ENCODE data around the gene RALGPS1. TPM values are rescaled to one million over a fixed set of nuclear protein-coding genes. Genes with fewer than 3 reads are reported as not detected.

The RALGPS1 gene
- total RNA-seq, 1 donor: 8.2 TPM

- no peaks in the 10 kb centered on the region for H3K9me3 ChIP-seq (ENCODE audit: low read depth, low read length)
- peaks cover 53% of the 10 kb centered on the region for H3K4me1 ChIP-seq (ENCODE audit: insufficient read depth, low read length)
- H3K4me3 ChIP-seq (ENCODE audit: low read length): no peak overlapping the region
- peaks cover 69% of the 10 kb centered on the region for H3K27me3 ChIP-seq (ENCODE audit: insufficient read depth, low read length)
Observed at GRCh38 chr9:126985870-126986498, 71.4 kb downstream of the RALGPS1 start.

GRCh38 chr9:126986506-126986951 is 71.9 kb downstream of the RALGPS1 start:
- peaks cover 53% of the 10 kb centered on the region for H3K4me1 ChIP-seq (ENCODE audit: insufficient read depth, low read length)
- peaks cover 69% of the 10 kb centered on the region for H3K27me3 ChIP-seq (ENCODE audit: insufficient read depth, low read length)
- no peaks in the 10 kb centered on the region for H3K9me3 ChIP-seq (ENCODE audit: low read depth, low read length)
- no peak overlapping the region for H3K4me3 ChIP-seq (ENCODE audit: low read length)

- peaks cover 12% of the 10 kb centered on the region for H3K9me3 ChIP-seq (ENCODE audit: low read depth, low read length)
- peaks cover 69% of the 10 kb centered on the region for H3K27me3 ChIP-seq (ENCODE audit: insufficient read depth, low read length)
- peaks cover 48% of the 10 kb centered on the region for H3K4me1 ChIP-seq (ENCODE audit: insufficient read depth, low read length)
- H3K4me3 ChIP-seq (ENCODE audit: low read length): no peak overlapping the region
Observed at GRCh38 chr9:126988857-126989256, 74.3 kb downstream of the RALGPS1 start.

- Histone ChIP-seq H3K4me1 (ENCODE audit: insufficient read depth, low read length) (peaks cover 36% of the 10 kb centered on the region), H3K9me3 (ENCODE audit: low read depth, low read length) (peaks cover 12% of the 10 kb centered on the region), H3K4me3 (ENCODE audit: low read length) (no peak overlapping the region), H3K27me3 (ENCODE audit: insufficient read depth, low read length) (peaks cover 57% of the 10 kb centered on the region)
Observed at GRCh38 chr9:126989847-126990842, 75.6 kb downstream of the RALGPS1 start.

DNA sequence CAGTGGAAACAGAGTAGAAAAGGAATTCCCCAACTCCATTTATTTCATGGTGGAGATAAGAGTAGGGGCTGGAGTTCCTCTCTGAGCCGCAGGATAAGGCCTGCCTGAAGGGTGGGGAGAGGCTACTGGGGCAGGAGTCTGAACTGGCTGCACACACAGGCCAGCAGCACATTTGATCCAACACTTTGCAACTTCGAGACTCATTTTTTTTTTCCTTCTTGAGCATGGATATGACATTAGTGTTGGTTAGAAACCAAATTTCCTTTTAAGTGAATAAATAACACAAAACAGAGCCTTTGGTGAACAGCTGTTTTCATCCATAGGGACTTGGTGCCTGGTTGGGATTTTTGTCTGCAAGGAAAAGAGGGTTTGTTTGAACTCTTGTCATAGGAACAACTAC is 76.6 kb downstream of the RALGPS1 start:
- H3K4me1 ChIP-seq (ENCODE audit: insufficient read depth, low read length): peaks cover 26% of the 10 kb centered on the region
- H3K27me3 ChIP-seq (ENCODE audit: insufficient read depth, low read length): peaks cover 57% of the 10 kb centered on the region
- peaks cover 12% of the 10 kb centered on the region for H3K9me3 ChIP-seq (ENCODE audit: low read depth, low read length)
- H3K4me3 ChIP-seq (ENCODE audit: low read length): no peak overlapping the region

DNA sequence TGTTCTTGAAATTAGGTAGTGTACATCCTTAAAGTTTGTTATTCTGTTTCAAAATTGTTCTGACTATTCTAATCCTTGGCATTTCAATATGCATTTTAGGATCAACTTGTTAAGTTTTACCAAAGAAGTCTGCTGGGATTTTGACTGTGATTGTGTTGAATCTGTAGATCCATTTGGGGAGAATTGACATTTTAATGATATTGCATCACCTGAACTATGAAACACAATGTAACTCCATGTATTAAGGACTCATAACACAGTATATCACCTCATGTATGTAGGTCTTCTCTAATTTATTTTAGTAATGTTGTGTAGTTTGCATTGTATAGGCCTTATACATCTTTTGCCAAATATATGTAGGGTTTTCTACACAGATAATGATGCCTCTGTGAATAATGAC is 77.8 kb downstream of the RALGPS1 start:
- H3K9me3 ChIP-seq (ENCODE audit: low read depth, low read length): peaks cover 12% of the 10 kb centered on the region
- no peak overlapping the region for H3K4me3 ChIP-seq (ENCODE audit: low read length)
- H3K4me1 ChIP-seq (ENCODE audit: insufficient read depth, low read length): peaks cover 13% of the 10 kb centered on the region
- peaks cover 57% of the 10 kb centered on the region for H3K27me3 ChIP-seq (ENCODE audit: insufficient read depth, low read length)

DNA sequence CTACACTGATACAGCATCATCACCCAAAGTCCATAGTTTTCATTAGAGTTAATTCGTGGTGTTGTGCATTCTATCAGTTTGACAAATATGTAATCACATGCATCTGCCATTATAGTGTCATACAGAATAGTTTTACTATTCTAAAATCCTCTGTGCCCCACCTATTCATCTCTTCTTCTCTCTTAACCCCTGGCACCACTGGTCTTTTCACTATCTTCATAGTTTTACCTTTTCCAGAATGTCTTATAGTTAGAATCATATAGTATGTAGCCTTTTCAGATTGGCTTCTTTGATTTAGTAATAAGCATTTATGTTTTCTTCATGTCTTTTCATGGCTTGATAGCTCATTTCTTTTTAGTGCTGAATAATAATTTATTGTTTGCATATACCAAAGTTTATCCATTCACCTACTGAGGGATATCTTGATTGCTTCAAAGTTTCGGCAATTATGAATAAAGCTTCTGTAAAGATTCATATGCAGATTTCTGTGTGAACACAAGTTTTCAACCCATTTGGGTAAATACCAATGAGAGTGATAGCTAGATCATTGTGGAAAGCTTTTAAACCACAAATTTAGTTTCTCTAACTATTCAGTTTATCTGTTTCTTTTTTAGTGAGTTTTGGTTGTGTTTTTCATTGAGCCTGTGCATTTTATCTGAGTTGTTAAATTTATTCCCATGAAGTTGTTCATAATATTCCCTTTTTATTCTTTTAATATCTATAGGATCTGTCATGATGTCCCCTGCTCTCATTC is 84.9 kb downstream of the RALGPS1 start:
- Histone ChIP-seq H3K9me3 (ENCODE audit: low read depth, low read length) (no peaks in the 10 kb centered on the region), H3K4me3 (ENCODE audit: low read length) (no peak overlapping the region)

DNA sequence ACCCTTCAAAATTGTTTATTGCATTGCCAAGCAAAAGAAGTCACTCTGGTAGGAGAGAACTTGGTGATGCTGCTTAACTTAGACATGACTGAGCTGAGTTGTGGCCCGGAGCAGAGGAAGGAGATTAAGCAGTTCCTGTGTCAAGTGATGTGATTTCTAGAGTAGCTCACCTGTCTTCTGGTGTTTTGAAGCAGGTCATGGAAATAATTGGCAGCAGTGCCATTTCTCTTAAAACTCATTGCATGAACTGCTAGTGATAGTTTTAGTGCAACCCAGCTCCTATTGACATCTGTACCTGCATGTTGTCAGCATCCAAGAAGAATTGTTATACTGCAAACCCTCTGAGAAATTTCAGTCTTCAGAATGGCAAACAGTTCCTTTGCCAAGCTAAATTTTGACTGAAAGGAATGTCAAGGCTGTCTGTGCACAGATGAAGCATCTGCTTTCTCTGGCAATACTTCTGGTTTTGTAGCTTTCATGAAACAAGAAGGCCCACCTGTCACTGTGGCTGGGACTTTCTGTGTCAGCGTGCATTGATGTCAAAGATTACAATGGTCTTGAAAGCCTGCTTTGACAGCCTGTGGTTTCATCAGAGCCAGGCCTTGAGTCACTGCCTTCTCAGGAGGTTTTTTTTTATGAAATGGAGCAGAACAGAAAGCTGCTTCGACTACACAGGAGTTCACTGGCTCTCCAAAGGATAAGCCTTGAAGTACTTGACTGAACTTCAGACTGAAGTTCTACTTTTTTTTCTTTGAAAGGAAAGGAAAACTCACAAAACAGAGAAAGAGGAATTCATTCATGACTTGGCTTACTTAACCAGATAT is 90.6 kb downstream of the RALGPS1 start:
- H3K4me1 ChIP-seq (ENCODE audit: insufficient read depth, low read length): peaks cover 9% of the 10 kb centered on the region
- H3K27me3 ChIP-seq (ENCODE audit: insufficient read depth, low read length): no peaks in the 10 kb centered on the region
- H3K4me3 ChIP-seq (ENCODE audit: low read length): no peak overlapping the region
- H3K9me3 ChIP-seq (ENCODE audit: low read depth, low read length): no peaks in the 10 kb centered on the region

More for the DNA sequence above, 84.9 kb downstream of the RALGPS1 start:
- no peaks in the 10 kb centered on the region for H3K27me3 ChIP-seq (ENCODE audit: insufficient read depth, low read length)
- no peaks in the 10 kb centered on the region for H3K4me1 ChIP-seq (ENCODE audit: insufficient read depth, low read length)

GRCh38 chr9:127005770-127006314 is 91.3 kb downstream of the RALGPS1 start:
- no peak overlapping the region for H3K4me3 ChIP-seq (ENCODE audit: low read length)
- no peaks in the 10 kb centered on the region for H3K9me3 ChIP-seq (ENCODE audit: low read depth, low read length)
- no peaks in the 10 kb centered on the region for H3K27me3 ChIP-seq (ENCODE audit: insufficient read depth, low read length)
- H3K4me1 ChIP-seq (ENCODE audit: insufficient read depth, low read length): peaks cover 9% of the 10 kb centered on the region

- H3K9me3 ChIP-seq (ENCODE audit: low read depth, low read length): no peaks in the 10 kb centered on the region
- no peak overlapping the region for H3K4me3 ChIP-seq (ENCODE audit: low read length)
- peaks cover 9% of the 10 kb centered on the region for H3K4me1 ChIP-seq (ENCODE audit: insufficient read depth, low read length)
- H3K27me3 ChIP-seq (ENCODE audit: insufficient read depth, low read length): no peaks in the 10 kb centered on the region
Observed at GRCh38 chr9:127007638-127008037, 93.1 kb downstream of the RALGPS1 start.

- H3K4me3 ChIP-seq (ENCODE audit: low read length): no peak overlapping the region
- no peaks in the 10 kb centered on the region for H3K27me3 ChIP-seq (ENCODE audit: insufficient read depth, low read length)
- no peaks in the 10 kb centered on the region for H3K9me3 ChIP-seq (ENCODE audit: low read depth, low read length)
- peaks cover 9% of the 10 kb centered on the region for H3K4me1 ChIP-seq (ENCODE audit: insufficient read depth, low read length)
Observed at GRCh38 chr9:127008076-127008475, 93.5 kb downstream of the RALGPS1 start.

GRCh38 chr9:127011772-127012171 is 97.2 kb downstream of the RALGPS1 start:
- Histone ChIP-seq H3K9me3 (ENCODE audit: low read depth, low read length) (no peaks in the 10 kb centered on the region), H3K4me1 (ENCODE audit: insufficient read depth, low read length) (no peaks in the 10 kb centered on the region)

DNA sequence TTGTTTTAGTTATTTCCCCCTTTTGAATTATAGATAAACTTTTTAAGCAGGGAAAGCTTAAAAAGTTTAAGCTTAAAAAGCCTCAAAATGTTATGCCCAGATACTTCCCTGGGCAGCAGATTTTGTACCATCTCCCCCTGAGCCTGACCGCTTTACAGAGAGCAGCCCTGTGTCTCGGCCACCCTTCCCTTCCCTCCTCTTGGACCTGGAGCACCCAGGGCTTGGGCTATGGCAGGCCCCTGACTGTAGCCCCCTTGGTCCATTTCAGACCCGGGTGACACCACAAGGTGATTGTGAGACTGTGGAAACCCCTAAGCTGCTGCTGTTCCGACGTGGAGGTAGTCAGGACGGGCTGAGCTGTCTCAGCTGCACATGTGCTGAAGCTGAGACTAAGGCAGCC is 97.7 kb downstream of the RALGPS1 start:
- H3K27me3 ChIP-seq (ENCODE audit: insufficient read depth, low read length): no peaks in the 10 kb centered on the region
- H3K9me3 ChIP-seq (ENCODE audit: low read depth, low read length): no peaks in the 10 kb centered on the region
- no peaks in the 10 kb centered on the region for H3K4me1 ChIP-seq (ENCODE audit: insufficient read depth, low read length)
- no peak overlapping the region for H3K4me3 ChIP-seq (ENCODE audit: low read length)

More at GRCh38 chr9:127011772-127012171, 97.2 kb downstream of the RALGPS1 start:
- H3K27me3 ChIP-seq (ENCODE audit: insufficient read depth, low read length): no peaks in the 10 kb centered on the region
- no peak overlapping the region for H3K4me3 ChIP-seq (ENCODE audit: low read length)

GRCh38 chr9:127013597-127013996 is 99.0 kb downstream of the RALGPS1 start:
- Histone ChIP-seq H3K4me1 (ENCODE audit: insufficient read depth, low read length) (no peaks in the 10 kb centered on the region), H3K27me3 (ENCODE audit: insufficient read depth, low read length) (no peaks in the 10 kb centered on the region), H3K4me3 (ENCODE audit: low read length) (no peak overlapping the region), H3K9me3 (ENCODE audit: low read depth, low read length) (no peaks in the 10 kb centered on the region)

Measured in mononuclear cell (primary cell).